Activated CD4-positive, alpha-beta T cell treated with anti-CD3 and anti-CD28 coated beads, Interleukin-2, amount 50 U/mL, for 48 hours (primary cell): ENCODE data around the gene CCR4.
"Not testable (repeated sequence)": the region's sequence is repeated elsewhere in the genome, so short reads cannot be mapped to it uniquely, and the experiment has no call there.

Source experiments
- DNase-seq, 2 experiments: peaks; one replicate each; pipeline ENCODE4 v3.0.0-alpha.2; 2020

The CCR4 gene

DNA sequence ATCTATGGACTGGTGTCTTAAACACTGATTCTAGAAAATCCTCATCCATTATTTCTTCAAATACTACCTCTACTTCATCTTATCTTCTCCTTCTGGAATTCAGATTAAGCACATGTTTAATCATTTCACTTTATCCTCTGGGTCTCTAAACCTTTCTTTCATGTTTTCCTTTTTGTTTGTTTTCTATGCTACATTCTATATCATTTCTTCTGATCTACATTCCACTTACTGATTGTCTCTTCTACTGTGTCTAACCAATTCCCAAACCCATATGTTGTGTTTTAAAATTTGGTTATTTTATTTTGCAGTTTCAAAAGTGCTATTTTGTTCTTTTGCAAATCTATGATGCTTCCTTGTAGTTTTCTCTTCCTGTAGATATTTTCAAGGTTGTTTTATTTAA is 31.7 kb downstream of the CCR4 start:
- no peak for DNase-seq

GRCh38 chr3:32984918-32985317 is 33.5 kb downstream of the CCR4 start:
- DNase-seq: not testable (repeated sequence)

GRCh38 chr3:32989171-32989570 is 37.7 kb downstream of the CCR4 start:
- no peak for DNase-seq

DNA sequence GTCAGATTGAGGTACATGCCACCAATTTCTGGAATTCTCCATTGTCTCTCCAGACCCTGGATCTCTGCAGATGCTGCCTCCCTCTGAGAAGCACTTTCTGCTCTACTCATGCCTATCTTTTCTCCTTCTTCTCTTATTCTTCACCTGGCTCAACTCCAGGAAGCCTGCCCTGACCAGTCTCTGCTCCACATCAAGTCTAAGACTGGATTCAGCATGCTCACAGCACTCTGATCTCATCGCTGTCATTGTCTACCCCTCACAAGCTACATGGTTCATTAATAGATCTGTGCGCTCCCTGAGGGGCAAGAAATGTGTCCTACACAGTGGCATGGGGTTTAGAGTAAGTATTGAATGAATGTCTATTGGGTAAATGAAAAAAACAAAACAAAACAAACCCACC is 38.7 kb downstream of the CCR4 start:
- no peak for DNase-seq

GRCh38 chr3:32991781-32992180 is 40.3 kb downstream of the CCR4 start:
- DNase-seq: no peak

GRCh38 chr3:32992310-32992686 is 40.9 kb downstream of the CCR4 start:
- no peak for DNase-seq

DNA sequence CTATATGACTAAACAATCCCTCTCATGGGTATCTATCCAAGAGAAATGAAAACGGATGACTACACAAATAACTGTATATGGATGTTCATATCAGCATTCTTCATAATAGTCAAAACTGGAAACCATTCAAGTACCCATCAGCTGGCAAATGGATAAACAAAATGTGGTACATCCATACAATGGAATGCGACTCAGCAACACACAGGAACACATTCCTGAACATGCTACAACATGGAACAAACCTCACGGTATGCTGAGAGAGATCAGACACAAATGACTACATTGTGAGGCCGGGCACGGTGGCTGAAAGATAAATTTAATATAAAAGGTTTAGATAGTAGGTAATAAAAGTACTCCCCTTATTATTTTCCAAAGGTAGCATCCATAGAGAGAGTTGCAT is 42.6 kb downstream of the CCR4 start:
- no peak for DNase-seq

- no peak for DNase-seq
These were observed 43.7 kb downstream of the CCR4 start for GRCh38 chr3:32995098-32995497.

GRCh38 chr3:32996048-32996754 is 44.8 kb downstream of the CCR4 start:
- DNase-seq: no peak

DNA sequence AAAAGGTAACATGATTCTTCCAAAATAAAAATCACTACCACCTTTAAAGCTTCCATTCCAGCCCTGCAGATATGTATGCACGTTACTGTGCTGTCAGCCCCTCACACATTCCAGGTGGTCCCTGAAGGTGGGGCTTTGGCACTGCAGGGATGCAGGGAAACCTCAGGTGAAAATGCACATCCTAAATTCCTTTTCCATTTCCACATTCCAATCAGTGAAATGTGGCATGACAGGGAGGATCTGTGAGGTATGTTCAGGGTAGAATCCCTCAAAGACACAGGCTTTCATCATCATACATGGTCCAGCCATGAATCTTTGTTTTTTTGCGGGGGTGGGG is 45.3 kb downstream of the CCR4 start:
- no peak for DNase-seq

GRCh38 chr3:32998631-32999451 is 47.4 kb downstream of the CCR4 start:
- no peak for DNase-seq

- no peak for DNase-seq
These were observed 49.4 kb downstream of the CCR4 start for GRCh38 chr3:33000691-33001385.

- peak in 1 of 2 experiments; percentile 44 for DNase-seq
These were observed 50.4 kb downstream of the CCR4 start for GRCh38 chr3:33001889-33002288.

- no peak for DNase-seq
These were observed 51.9 kb downstream of the CCR4 start for GRCh38 chr3:33003308-33003707.

DNA sequence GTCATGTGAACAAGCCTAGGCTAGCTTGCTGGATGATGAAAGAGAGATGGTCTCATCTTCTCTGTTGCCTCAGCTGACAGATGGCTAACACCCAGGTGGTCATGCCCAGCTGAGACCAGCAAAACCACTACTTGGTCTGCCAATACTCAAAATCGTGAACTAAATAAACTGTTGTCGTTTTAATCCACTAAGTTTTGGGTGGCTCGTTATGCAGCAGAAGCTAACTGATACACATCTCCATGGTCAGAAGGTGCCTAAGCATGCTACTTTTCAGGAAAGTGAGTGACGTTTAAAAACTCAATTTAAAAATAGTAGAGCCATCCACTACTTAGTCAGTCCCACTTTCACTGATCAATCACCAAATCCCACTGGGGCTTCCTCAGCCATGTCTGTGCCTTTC is 52.8 kb downstream of the CCR4 start:
- DNase-seq: no peak

GRCh38 chr3:33004961-33005360 is 53.5 kb downstream of the CCR4 start:
- no peak for DNase-seq
